ENCODE results near the gene S100B. TPM values are rescaled to one million over a fixed set of nuclear protein-coding genes. Genes with fewer than 3 reads are reported as not detected.

The S100B gene
- total and polyA plus RNA-seq, 2 donors (not counting 1 experiment from before 2014, with no cell fraction given) = 0.24 TPM; not detected in 1

GRCh38 chr21:46606427-46606813 is 1.5 kb upstream of the S100B start:
- DNase-seq (no peak), ATAC-seq (ENCODE audit: low read depth) (no peak)
- H3K9me3 ChIP-seq (ENCODE audit: control extremely low read depth in 1 of 3, control insufficient read depth in 2 of 3, insufficient read depth in 1 of 3, low read length in 2 of 3) = peaks cover 0 to 14% (median 11%) of the 10 kb centered on the region in 3 donors
- no peak overlapping the region for H3K27ac ChIP-seq (ENCODE audit: low read length in 2 of 2)
- intact Hi-C loops (cut with micrococcal nuclease) = no loop called here
- no peak overlapping the region for H3K4me3 ChIP-seq (ENCODE audit: control extremely low read depth in 1 of 5, extremely low read depth in 1 of 5, insufficient read depth in 1 of 5, low read depth in 2 of 5, low read length in 4 of 5)
- no peaks in the 10 kb centered on the region for H3K79me2 ChIP-seq (ENCODE audit: control insufficient read depth, insufficient read depth, low read length)
- H3K27me3 ChIP-seq (replicated peaks in 1 of 4; ENCODE audit: control extremely low read depth in 1 of 4, control insufficient read depth in 3 of 4, insufficient read depth in 4 of 4, low read length in 3 of 4) = no peaks in the 10 kb centered on the region
- H4K20me1 ChIP-seq (ENCODE audit: control insufficient read depth, insufficient read depth, low read length, poor library complexity, severe bottlenecking) = no peaks in the 10 kb centered on the region
- Mint-ChIP-seq H3K4me3 (no peak overlapping the region), H3K27ac (no peak overlapping the region), H3K27me3 (no peaks in the 10 kb centered on the region), H3K4me1 (peaks cover 23% of the 10 kb centered on the region), H3K9me3 (ENCODE audit: insufficient read depth) (no peaks in the 10 kb centered on the region)
- WGBS (ENCODE audit: insufficient coverage) = 30% methylated on average over 6 of the region's 7 CpGs
- no peak for TF ChIP-seq CTCF (IDR thresholded peaks at IDR 0.05)
- no peak for TF ChIP-seq EZH2 (IDR thresholded peaks at IDR 0.05; ENCODE audit: borderline replicate concordance, insufficient read depth, low read depth, low read length, poor library complexity, severe bottlenecking)
- ChIA-PET CTCF (no interaction called here), POLR2A (no interaction called here)
- H3K4me1 ChIP-seq (ENCODE audit: control insufficient read depth in 2 of 2, insufficient read depth in 2 of 2, low read length in 2 of 2) = peaks cover 9 to 23% of the 10 kb centered on the region in 2 donors
- H3K36me3 ChIP-seq (replicated peaks in 1 of 2; ENCODE audit: control extremely low read depth in 1 of 2, control insufficient read depth in 1 of 2, extremely low read depth in 1 of 2, insufficient read depth in 2 of 2, low read length in 1 of 2) = no peaks in the 10 kb centered on the region
- peak overlapping the region; percentile 26 for H2AFZ ChIP-seq (ENCODE audit: insufficient read depth, low read depth, low read length, poor library complexity, severe bottlenecking)
- H3K4me2 ChIP-seq (replicated peaks; ENCODE audit: low read depth, low read length, poor library complexity, severe bottlenecking) = peak overlapping the region; percentile 42
- no peak overlapping the region for H3K9ac ChIP-seq (ENCODE audit: low read length)

- Mint-ChIP-seq H3K9me3 (ENCODE audit: insufficient read depth) (no peaks in the 10 kb centered on the region), H3K27me3 (no peaks in the 10 kb centered on the region), H3K4me1 (peaks cover 23% of the 10 kb centered on the region), H3K4me3 (no peak overlapping the region), H3K27ac (no peak overlapping the region)
- CTCF ChIA-PET = no interaction called here
- Histone ChIP-seq H3K4me1 (ENCODE audit: control insufficient read depth in 2 of 2, insufficient read depth in 2 of 2, low read length in 2 of 2) (peaks cover 9 to 23% of the 10 kb centered on the region in 2 donors), H3K4me3 (ENCODE audit: control extremely low read depth in 1 of 5, extremely low read depth in 1 of 5, insufficient read depth in 1 of 5, low read depth in 2 of 5, low read length in 4 of 5) (no peak overlapping the region), H3K27ac (ENCODE audit: low read length in 2 of 2) (no peak overlapping the region), H3K27me3 (replicated peaks in 1 of 4; ENCODE audit: control extremely low read depth in 1 of 4, control insufficient read depth in 3 of 4, insufficient read depth in 4 of 4, low read length in 3 of 4) (no peaks in the 10 kb centered on the region), H3K9ac (ENCODE audit: low read length) (no peak overlapping the region), H2AFZ (ENCODE audit: insufficient read depth, low read depth, low read length, poor library complexity, severe bottlenecking) (peak overlapping the region; percentile 26), H3K9me3 (ENCODE audit: control extremely low read depth in 1 of 3, control insufficient read depth in 2 of 3, insufficient read depth in 1 of 3, low read length in 2 of 3) (peaks cover 0 to 11% (median 9%) of the 10 kb centered on the region in 3 donors), H3K4me2 (replicated peaks; ENCODE audit: low read depth, low read length, poor library complexity, severe bottlenecking) (peak overlapping the region; percentile 42), H3K36me3 (replicated peaks in 1 of 2; ENCODE audit: control extremely low read depth in 1 of 2, control insufficient read depth in 1 of 2, extremely low read depth in 1 of 2, insufficient read depth in 2 of 2, low read length in 1 of 2) (no peaks in the 10 kb centered on the region), H4K20me1 (ENCODE audit: control insufficient read depth, insufficient read depth, low read length, poor library complexity, severe bottlenecking) (no peaks in the 10 kb centered on the region), H3K79me2 (ENCODE audit: control insufficient read depth, insufficient read depth, low read length) (no peaks in the 10 kb centered on the region)
- 52% methylated on average over 11 of the region's 14 CpGs for WGBS (ENCODE audit: insufficient coverage)
- intact Hi-C loops (cut with micrococcal nuclease) = no loop called here
- peak; percentile 58 for DNase-seq
- POLR2A ChIA-PET = no interaction called here
- TF ChIP-seq CTCF (IDR thresholded peaks at IDR 0.05) = no peak
- TF ChIP-seq EZH2 (IDR thresholded peaks at IDR 0.05; ENCODE audit: borderline replicate concordance, insufficient read depth, low read depth, low read length, poor library complexity, severe bottlenecking) = no peak
- peak; percentile 68 for ATAC-seq (ENCODE audit: low read depth)
These were observed 1.0 kb upstream of the S100B start for GRCh38 chr21:46605767-46606426.

Measured in B cell (primary cell).